Left forelimb (tissue), 1 donor: ENCODE results near the gene PIK3R1.

Source experiments
- DNase-seq: peaks from one replicate; pipeline ENCODE4 v3.0.0-alpha.2; 2018; ENCODE audit warnings: low spot score

PIK3R1 gene

DNA sequence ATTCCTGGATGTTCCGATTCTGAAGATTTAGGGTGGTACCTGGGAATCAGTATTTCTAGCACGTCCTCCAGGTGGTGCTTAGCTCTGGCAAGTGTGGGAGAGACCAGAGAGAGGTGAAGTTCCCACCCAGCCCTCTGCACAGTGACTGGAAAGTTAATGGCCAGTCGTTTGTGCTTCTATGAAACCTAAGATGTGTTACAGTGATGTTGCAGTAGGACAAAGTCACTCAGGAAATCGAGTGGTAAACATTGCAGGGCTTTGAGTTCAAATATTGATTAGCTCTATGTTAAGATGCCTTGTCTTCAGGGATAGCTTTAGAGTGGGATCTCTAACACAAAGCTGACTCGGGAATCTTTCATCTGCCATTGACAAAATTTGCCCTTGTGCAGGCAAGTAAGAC, 55.6 kb downstream of the PIK3R1 start:
- no peak for DNase-seq

DNA sequence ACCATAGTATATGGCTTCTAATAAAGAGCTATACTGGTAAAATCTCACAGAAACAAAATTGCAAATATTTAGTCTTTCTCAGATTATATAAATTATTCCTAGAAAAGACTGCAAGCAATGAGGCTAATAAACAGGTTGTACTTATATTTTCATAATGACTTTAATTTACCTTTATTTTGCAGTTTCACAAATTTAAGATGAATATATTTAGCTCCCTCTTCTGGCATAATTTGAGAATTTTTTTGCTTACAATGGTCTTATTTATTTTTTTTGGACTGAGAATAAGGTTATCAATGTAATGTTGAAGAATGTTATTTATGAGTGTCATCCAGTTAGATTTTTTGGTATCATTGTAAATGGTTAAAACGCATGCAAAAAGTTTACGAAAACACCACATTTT, 56.7 kb downstream of the PIK3R1 start:
- no peak for DNase-seq

DNA sequence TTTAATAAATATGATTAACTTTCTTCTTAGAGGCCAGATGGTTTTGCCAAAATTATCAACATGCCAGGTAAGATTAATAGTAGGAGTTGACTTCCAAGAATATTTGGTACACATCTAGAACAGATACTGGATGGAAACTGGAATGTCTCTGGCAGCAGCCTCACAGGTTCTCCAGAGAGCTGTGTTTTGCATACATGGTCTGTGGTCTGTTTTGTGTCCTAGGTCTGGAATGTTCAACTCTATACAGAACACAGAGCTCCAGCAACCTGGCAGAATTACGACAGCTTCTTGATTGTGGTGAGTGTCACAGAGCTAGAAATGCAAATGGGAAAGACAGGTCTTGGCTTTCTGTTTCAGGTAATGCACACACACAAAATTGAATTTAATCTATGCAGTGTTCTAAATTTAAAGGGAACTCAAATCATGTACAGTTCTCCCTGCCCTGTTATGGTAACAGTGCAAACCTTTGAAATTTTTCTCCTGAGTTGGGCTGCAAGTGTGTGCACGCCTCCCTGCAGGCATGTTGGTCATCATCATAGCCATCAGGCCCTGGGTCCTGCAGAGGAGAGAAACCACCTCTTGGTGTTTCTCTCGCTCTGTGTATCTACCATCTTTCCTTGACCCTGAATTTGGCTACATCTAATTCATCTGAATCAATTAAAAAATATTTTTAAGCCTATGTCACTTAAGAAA, 58.3 kb downstream of the PIK3R1 start:
- no peak for DNase-seq

DNA sequence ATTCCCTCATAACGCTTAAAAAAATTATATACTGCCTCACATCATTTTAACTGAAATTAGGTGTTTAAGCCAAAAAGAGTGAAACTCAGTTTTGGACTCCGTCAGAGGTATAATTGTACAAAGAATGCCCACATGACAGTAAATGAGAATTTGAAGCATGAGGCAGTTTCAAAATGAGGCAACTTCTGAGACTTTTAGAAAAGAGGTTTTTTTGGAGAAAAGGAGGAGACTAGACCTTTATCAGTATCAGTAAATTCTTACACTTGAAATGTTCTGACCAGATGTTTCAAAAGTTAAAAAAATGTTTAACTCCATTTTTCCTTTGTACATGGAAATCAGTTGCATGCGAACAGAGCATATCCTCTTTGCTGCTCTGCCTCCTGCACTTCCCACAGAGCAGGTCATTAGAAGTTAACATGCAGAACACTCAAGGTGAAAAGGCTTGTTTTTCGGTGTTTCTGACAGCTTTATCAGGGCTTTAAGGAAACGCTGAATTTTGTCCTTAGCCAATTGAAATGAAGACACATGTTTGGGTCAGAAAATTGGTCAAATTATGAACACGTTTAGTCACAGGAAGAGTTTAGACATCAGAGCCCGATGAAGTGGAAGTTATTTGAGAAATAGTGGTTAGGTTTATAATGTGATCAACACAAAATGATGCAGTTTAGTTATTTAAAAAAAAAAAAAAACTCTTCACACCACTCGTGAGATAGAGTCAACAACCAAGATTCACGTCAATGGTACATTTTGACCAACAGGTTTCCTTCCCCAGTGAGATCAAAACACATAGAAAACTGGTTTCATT, 59.5 kb downstream of the PIK3R1 start:
- DNase-seq, result no peak

DNA sequence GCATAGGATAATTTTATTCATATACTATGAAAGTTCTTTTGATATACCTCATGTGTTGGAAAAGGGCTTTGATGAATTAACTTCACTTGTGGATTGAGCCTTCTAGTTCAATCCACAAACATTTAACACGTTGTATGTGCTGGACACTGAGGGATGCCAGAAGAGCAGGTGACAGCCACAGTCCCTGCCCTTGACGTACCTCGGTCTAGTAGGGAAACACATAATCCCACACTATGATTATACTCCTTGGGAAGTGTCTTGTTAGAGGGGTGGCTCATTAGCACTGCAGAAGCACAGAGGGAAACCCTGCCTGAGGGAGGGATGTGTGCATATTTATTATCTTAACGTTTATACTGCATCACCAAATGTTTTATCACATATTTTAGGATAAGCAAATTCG, 61.2 kb downstream of the PIK3R1 start:
- DNase-seq, result no peak

DNA sequence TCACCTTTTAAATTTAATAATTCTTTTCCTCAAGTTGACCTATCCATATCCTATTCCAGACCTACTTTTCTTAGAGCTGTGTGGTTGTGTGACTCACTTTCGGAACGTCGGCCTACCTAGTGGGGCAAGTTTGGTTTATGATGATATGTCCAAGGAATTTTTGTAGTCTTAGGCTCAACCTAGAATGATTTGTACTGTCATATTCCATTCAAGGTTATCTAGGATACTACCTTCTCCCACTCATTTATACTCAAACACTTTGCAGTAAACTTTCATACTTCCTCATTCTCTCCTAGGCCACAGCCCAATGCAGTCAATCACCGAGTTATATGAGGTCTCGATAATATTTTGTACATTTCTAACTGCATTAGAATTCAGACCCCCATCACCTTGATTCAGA, 61.9 kb downstream of the PIK3R1 start:
- DNase-seq, result no peak

DNA sequence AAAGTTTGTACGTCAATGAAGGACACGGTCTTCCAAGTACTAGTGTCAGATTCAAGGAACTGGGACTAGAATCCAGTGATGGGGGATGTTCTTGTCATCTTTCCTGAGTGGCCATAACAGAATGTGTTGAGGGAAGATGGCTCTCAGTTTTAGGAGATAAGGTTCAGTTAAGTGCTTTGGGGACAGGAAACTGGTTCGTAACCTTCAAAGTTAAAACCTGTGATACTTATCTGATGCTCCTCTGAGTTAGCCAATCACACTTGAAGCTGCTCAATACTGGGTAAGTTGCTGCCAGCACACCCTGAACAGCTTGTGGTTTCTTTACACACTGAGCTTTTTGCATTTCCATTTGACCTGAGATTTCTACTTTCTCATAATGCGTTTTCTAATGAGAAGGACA, 64.4 kb downstream of the PIK3R1 start:
- DNase-seq, result no peak

DNA sequence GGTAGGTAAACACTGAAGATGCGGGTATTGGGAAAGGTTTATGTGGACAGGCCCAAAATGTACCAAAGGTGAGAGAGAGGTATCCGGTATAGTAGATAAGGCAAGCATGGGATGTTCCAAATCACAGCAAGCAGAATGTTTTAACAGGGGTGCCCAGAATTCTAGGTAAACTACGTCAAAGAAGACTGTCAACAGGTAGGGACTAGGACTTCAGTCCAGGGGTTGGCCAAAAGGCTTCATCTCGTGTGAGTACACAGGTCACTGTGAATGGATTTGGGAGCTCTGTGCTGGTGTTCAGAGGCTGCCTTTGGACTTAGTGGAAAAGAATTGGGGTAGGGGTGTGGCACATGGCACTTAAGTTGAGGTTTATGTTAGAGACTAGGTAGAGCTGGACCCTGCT, 66.4 kb downstream of the PIK3R1 start:
- no peak for DNase-seq

DNA sequence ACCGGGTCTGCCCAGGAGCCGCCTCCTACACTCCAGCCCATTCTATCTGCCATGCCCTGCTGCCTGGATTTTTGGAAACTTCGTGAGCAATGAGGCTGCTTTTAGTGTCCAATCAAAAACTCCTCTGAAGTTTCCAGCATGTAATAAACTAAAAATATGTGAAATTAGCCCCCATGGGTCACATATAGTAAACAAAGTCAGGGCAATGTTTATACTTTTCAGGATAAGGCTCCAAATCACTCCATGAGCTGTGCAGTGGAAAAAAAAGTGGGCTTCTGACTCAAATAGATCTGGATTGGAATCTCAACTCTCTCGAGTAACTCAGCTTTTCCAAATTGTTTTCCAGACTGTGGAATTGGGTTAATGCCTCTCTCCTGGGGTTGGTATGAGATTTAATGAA, 68.2 kb downstream of the PIK3R1 start:
- DNase-seq, result no peak

DNA sequence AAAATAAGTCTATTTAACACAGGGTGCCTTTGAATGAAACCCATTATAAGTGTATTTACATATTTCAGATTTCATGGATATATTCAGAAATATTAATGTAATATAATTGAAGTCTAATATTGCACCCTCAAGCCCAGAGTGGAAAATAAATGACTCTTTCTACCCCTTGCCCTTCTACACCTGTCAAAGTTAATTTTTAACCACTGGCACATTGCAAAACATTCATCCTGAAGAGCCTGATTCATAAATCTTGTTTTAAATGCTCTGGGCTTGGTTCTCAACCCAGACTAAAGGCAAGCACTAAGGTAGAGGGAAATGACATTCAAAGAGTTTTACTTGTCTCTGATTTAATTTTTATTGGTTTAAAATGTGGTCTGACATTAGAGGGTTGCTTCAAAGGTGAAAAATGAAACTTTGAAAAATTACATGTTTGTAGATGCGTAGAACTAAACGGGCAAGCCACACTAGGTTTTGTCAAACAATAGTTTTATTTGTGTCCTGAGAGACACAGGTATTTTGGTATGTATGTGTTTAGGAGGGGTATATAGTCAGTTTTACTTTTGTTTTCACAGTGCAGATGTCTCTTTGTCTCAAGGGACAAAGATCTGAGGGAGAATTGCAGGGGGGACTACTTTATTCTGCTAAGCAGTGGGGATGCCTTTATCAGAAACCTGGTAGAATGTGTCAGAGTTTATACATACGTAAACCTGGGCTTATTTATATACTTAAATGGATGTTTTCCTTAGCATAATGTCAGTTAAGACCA, 69.7 kb downstream of the PIK3R1 start:
- no peak for DNase-seq

DNA sequence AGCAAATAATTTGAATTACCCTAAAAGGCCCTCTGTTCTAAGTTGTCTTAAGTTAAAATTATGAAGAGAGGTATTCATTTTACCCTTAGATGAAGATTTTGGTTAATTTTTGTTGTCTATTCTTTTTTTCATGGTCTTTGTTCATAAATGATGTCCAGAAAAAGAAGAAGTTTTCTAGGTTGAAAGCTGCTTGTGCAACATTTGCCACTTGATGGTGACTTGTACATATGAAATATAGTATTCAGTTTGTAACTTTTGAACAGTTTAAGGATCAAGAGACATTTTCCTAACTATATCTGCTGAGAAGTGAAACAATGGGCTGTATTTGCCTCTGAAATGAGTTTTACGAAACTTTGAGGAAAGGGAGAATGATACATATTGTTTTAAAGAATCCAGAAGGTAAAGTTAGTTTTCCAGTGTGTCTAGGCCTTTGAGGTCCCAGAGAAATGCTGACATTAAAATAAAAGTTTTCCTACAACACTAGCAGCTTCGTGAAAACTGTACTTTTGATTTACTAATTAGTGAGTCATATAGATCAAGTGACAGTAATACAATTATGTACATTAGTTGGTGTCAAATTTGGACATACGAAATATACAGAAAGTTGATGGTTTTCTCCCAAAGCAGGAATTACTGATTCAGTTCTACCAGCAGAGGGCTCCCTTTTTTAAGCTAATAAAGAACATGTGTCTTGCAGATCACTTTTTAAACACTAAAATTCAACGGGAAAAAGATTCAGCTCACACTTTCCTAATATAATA, 70.5 kb downstream of the PIK3R1 start:
- DNase-seq, result no peak

DNA sequence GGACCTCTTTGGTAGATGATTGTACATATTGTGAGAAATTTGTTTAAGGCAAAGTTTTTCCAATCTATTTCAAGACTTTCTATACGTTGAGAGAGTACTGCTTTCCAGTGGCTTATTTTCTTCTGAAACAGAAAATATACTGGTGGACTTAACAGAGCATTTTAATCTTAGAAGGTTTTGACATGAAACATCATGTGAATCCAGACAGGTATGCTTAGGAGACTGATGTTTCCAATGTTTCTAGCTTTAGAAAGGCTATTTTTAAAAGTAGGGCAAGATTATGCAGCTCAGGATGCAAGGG, 71.0 kb downstream of the PIK3R1 start:
- no peak for DNase-seq

DNA sequence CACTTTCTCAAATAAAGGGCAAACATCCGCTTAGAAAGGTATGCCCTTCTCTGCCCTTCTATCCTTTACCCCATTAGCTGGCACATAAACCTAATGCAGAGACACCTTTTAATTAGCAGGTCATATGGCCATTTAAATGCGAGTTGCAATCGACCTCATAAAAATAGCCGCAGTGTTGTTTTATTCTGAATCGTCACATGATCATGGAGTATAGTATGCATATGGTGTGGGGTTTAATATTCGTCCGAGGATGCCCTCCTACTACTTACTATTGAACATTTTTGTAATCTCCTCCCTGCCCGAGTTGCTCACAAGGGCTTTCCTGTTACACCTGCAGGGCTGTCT, 72.0 kb downstream of the PIK3R1 start:
- DNase-seq, result no peak

DNA sequence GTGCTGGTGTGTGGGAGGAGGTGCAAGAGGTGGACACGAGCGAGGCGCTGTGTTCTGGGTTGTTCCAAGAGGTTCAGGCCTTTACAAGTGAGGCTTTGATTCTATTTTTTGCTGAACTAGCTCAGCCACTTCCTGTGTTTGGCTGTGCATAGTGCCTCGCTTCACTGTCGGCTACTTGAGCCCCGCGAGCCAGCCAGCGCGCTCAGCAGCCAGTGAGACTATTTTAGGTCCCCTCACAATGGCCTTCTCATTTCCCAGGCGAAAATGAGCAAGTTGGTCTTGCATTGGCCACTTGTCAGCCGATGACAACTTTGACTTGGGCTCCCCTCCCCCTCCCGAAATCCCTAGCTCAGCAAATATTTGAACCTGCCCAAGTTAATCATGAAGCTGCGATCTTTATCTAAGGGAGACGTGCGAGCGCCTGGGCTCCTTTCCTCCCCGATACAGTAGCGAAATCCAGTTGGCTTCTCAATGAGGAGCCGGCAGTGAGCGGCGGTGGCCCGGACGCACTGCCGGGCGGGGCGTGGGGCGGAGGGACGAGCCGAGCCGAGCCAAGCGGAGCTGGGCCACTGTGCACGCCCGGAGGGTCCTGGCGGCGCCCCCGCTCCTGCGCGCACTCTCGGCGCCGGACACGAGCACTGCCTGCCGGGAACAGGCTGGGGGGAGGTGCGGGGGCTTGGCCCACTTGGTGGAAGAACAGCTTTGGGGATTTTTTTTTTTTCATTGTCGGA, 72.6 kb downstream of the PIK3R1 start:
- peak; percentile 85 for DNase-seq

DNA sequence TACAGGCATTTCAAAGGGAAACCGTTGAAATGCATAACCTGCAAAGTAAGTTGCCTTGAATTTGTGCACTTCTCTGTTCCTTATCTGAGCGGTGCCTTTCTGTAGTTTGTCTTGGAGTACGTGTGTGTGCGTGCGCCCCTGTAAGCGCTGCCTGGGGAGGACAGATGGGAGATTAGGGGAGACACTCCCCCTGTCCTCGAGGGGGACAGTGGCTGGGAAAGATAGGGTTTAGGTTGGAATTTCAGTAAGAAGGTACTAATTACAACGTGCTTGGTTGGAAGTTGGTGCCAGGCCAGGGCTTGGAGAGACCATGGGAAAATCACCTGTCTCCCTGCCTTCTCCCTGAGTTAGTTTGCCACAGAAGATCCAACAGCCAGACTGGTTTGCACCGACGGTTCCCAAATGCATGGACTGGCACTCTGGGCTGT, 73.2 kb downstream of the PIK3R1 start:
- DNase-seq, result no peak

DNA sequence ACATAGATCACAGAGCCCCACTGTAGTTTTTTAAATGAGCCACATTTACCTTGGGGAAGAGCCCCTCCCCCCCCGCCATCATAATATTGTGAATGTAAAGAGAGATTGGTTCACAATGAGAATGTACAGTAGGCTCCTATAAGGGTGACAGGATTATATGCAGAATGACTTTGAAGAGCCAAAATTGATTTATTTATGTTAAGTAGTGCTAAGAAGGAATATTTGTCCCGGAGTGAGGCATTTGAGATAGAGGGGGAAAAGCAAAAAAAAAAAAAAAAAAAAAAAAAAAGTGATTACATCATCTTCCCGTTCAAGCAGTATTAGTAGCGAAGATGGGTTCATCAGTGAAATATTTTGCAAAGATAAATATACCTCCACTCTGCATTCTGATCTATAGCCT, 73.9 kb downstream of the PIK3R1 start:
- no peak for DNase-seq

DNA sequence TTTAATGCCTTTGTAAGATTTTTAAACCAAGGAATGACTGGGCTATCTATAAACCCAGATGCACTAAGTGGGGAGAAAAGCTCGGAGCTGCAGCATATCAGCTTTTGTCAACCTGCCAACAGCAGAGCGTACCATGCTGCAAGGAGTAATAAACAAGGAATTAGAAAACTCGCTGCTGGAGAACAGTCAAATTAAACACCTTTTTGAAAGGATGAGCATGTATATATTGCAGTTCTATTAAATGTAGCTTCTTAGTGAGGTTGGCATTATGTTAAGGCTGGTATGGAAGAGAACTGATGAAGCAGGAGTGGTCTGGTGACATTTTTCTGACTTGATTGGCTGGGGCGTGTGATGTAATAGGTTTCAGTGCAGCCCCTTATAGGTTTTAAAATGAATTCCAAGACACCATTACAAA, 74.7 kb downstream of the PIK3R1 start:
- no peak for DNase-seq

DNA sequence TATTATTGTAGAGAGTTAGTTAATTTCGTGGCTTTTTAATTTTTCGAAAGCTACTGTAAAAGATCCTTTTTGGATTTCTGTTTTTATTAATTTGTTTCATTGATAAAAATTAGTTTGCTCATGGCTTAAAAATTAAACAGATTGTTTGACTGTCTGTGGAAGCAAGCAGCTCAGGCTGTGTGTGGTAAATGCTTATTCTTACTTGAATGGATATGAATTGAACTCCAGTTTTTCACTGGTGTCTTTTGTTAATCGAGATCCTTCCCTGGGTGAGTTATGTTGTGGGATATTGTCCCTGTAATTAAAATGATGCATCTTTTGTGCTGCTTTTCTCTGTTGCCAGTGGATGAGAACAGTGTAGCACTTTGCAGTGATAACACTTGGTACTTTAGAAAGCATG, 75.3 kb downstream of the PIK3R1 start:
- DNase-seq, result no peak

DNA sequence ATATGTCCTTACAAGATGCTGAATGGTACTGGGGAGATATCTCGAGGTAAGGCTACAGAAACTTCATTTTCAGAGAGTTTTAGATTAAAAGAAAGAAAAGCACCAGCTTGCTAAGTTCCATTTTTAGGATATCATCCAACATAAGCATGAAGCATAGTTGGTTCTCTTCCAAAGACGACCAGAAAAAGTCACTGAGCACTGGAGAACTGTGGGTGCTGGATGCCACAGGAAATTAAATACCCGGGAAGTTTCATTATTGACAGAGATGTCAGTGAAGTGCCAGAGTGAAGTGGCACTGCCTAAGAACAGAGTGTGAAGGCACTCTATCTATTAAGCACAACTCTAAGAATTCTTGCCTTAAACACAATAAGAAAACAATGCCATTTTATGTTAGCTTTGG, 76.8 kb downstream of the PIK3R1 start:
- no peak for DNase-seq

DNA sequence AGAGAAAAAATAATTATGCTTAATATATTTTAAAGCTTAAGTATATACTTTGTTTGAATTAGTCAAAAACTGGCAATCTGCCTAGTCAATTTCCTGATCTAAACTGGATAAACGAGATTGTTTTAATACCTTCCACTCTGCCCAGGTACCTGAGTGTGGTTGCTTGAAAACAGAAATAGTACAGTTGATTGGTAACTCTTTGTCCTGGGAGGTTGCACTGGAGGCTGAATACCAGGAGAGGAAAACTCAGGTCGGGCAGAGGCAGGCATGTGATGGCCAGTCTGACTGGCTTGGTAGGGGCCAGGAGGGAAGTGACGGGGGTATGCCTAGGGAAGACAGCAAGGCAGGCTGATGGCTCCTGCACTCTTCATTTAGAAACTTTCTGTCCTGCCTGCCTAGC, 80.2 kb downstream of the PIK3R1 start:
- no peak for DNase-seq

DNA sequence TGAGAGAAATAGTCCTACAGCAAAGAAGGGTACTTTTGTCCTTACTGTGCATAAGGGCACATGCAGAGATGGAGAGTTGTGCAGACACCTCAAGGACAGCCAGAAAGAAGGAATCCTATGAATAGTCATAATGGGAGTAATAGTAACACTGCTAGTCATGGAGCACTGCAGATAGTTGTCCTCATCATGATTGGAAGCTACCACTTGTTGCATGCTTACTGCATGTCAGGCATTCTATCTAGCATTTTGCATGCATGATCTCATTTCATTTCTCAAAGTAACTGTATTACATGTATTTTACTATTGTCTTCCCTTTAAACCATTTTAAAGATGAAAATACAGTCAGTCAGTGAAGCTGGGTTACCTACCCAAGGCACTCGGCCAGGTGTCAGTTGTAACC, 81.3 kb downstream of the PIK3R1 start:
- DNase-seq, result no peak

DNA sequence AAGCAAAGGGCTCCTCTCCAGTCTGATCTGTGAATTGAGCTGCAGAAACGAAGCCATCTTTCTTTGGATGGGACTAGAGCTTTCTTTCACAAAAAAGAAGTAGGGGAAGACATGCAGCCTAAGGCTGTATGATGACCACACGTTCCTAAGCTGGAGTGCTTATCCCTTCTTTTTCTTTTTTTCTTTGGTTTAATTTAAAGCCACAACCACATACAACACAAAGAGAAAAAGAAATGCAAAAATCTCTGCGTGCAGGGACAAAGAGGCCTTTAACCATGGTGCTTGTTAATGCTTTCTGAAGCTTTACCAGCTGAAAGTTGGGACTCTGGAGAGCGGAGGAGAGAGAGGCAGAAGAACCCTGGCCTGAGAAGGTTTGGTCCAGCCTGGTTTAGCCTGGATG, 82.1 kb downstream of the PIK3R1 start:
- no peak for DNase-seq
